Activated naive CD8-positive, alpha-beta T cell treated with anti-CD3 and anti-CD28 coated beads, Interleukin-2, amount 50 U/mL, for 24 hours (primary cell): Measurements from ENCODE around the gene SCYL1.
A peak's percentile ranks its signal among the peaks of the same experiment; 100 is the strongest.

Source experiments
- ATAC-seq: fragments of 150-1000 bp; cut with Tn5 transposase; one replicate; pipeline ENCODE4 v1.10.0; 2021
- DNase-seq: peaks from one replicate; pipeline ENCODE4 v3.0.0; 2021
- H3K27ac Mint-ChIP-seq: one replicate; pipeline ENCODE4 v1.8.0; 2021; ENCODE audit warnings: mild to moderate bottlenecking, mixed read lengths
- H3K27me3 Mint-ChIP-seq: one replicate; pipeline ENCODE4 v1.8.0; 2021; ENCODE audit warnings: mixed read lengths
- H3K36me3 Mint-ChIP-seq: one replicate; pipeline ENCODE4 v1.8.0; 2021; ENCODE audit warnings: low read depth, mixed read lengths
- H3K4me1 Mint-ChIP-seq: one replicate; pipeline ENCODE4 v1.8.0; 2021; ENCODE audit warnings: mixed read lengths
- H3K4me3 Mint-ChIP-seq: one replicate; pipeline ENCODE4 v1.8.0; 2021; ENCODE audit warnings: mild to moderate bottlenecking, moderate library complexity, mixed read lengths
- H3K9me3 Mint-ChIP-seq: one replicate; pipeline ENCODE4 v1.8.0; 2021; ENCODE audit warnings: mixed read lengths

SCYL1 gene

DNA sequence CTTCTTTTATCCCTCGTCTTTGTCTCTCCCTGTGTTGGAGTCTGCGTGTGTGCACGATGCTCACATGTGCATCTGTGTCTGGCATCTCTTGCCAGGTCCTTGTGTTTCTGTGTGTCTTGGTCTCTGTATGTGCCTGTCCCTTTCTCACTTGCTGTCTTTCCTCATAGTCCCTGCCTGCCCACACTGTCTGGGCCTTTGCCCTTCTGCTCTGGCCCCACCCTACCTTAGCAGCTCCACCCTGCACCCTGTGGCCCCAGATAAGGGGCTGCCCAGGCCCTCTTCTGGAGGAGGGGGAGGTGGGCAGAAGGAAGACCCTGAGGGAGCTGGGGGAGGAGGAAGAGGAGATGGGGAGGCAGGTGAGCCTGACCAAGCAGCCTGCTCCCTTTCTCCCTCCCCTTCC is 53.8 kb downstream of the SCYL1 start:
- H3K9me3 Mint-ChIP-seq: no peaks in the 10 kb centered on the region
- DNase-seq (no peak), ATAC-seq (no peak)
- peaks cover 33% of the 10 kb centered on the region for H3K4me1 Mint-ChIP-seq
- peak overlapping the region; percentile 53 for H3K4me3 Mint-ChIP-seq
- peak overlapping the region; percentile 7 for H3K27ac Mint-ChIP-seq
- no peaks in the 10 kb centered on the region for H3K27me3 Mint-ChIP-seq
- peaks cover 19% of the 10 kb centered on the region for H3K36me3 Mint-ChIP-seq

GRCh38 chr11:65579291-65579690 is 54.4 kb downstream of the SCYL1 start:
- Mint-ChIP-seq H3K27ac (no peak overlapping the region), H3K36me3 (peaks cover 19% of the 10 kb centered on the region), H3K4me1 (peaks cover 30% of the 10 kb centered on the region), H3K4me3 (no peak overlapping the region), H3K27me3 (no peaks in the 10 kb centered on the region), H3K9me3 (no peaks in the 10 kb centered on the region)
- DNase-seq (no peak), ATAC-seq (no peak)

- Mint-ChIP-seq H3K9me3 (no peaks in the 10 kb centered on the region), H3K27me3 (no peaks in the 10 kb centered on the region), H3K36me3 (peaks cover 23% of the 10 kb centered on the region), H3K4me1 (peaks cover 24% of the 10 kb centered on the region), H3K27ac (peak overlapping the region; percentile 14), H3K4me3 (no peak overlapping the region)
- DNase-seq (no peak), ATAC-seq (no peak)
These were observed 55.3 kb downstream of the SCYL1 start for GRCh38 chr11:65580031-65580692.

DNA sequence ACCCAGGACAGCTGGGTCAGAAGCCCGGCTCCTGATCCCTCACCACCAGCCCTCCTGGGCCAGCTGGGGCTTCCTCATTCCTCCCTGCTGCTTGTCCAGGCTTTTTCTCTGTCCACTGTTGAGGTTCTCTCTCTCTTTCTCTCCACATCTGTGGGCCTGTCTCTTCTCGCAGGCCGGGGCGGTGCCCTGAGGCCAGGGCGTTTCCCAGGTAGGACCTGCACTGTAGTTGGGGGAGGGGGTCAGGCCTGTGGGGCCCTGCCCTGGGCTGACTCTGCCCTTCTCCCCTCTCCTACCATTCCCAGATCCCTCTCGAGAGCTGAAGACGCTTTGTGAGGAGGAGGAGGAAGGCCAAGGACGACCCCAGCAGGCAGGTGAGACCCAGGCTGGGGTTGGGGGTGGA is 55.9 kb downstream of the SCYL1 start:
- Mint-ChIP-seq H3K4me3 (no peak overlapping the region), H3K27ac (no peak overlapping the region), H3K9me3 (no peaks in the 10 kb centered on the region), H3K27me3 (no peaks in the 10 kb centered on the region), H3K4me1 (peaks cover 19% of the 10 kb centered on the region), H3K36me3 (peaks cover 23% of the 10 kb centered on the region)
- ATAC-seq (no peak), DNase-seq (no peak)

DNA sequence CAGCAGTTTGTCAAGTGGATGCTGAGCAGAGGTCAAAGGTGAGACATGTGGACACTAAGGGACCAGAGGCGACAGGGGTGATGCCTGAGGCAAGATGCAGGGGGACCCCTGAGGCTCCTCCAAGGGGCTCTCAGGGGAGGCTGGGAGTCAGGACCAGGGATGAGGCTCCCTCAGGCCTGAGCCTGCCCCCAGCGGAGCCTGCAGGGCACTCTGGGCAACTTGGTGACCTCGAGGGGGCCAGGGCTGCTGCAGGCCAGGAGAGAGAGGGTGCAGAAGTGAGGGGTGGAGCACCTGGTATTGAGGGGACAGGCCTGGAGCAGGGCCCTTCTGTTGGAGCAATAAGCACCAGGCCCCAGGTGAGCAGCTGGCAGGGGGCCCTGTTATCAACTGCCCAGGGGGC is 57.0 kb downstream of the SCYL1 start:
- Mint-ChIP-seq H3K36me3 (peaks cover 29% of the 10 kb centered on the region), H3K4me3 (no peak overlapping the region), H3K4me1 (peaks cover 24% of the 10 kb centered on the region), H3K27me3 (no peaks in the 10 kb centered on the region), H3K27ac (no peak overlapping the region), H3K9me3 (no peaks in the 10 kb centered on the region)
- DNase-seq (no peak), ATAC-seq (no peak)

DNA sequence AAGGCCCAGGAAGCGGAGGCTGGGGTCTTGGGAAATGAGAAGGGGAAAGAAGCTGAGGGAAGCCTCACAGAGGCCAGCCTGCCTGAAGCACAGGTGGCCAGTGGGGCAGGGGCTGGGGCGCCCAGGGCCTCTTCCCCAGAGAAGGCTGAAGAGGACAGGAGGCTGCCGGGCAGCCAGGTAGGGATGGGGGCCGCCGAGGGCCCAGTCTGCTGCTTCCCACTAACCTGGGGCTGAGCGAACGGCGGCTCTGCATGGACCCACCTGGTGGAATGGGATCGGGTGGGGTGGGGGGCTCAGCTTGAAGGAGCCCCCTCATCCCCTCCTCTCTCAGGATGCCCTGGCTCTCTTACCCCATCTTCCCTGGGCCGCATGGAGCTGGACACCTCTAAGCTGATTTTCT is 58.7 kb downstream of the SCYL1 start:
- Mint-ChIP-seq H3K4me3 (no peak overlapping the region), H3K36me3 (peaks cover 29% of the 10 kb centered on the region), H3K4me1 (peaks cover 29% of the 10 kb centered on the region), H3K27me3 (no peaks in the 10 kb centered on the region), H3K9me3 (no peaks in the 10 kb centered on the region), H3K27ac (no peak overlapping the region)
- no peak for DNase-seq
- no peak for ATAC-seq

- ATAC-seq: no peak
- Mint-ChIP-seq H3K4me1 (peaks cover 33% of the 10 kb centered on the region), H3K4me3 (no peak overlapping the region), H3K27ac (no peak overlapping the region), H3K9me3 (no peaks in the 10 kb centered on the region), H3K27me3 (no peaks in the 10 kb centered on the region), H3K36me3 (peaks cover 29% of the 10 kb centered on the region)
- DNase-seq: no peak
These were observed 59.2 kb downstream of the SCYL1 start for GRCh38 chr11:65584106-65584505.

DNA sequence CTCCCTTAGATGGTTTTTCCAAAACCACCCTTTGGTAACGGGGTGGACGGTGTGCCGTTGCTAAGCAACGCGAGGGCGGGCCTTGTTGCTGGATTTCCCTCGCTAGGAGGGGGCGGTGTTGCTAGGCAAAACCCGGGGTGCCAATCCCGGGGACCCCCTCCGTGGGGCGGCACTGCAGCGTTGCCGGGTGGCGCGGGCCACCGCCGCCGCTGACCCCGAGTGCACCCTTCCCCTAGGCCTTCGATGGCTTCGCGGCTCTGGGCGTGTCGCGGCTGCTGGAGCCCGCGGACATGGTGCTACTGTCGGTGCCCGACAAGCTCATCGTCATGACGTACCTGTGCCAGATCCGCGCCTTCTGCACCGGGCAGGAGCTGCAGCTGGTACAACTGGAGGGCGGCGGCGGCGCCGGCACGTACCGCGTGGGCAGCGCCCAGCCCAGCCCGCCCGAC is 59.9 kb downstream of the SCYL1 start:
- H3K36me3 Mint-ChIP-seq: peaks cover 28% of the 10 kb centered on the region
- ATAC-seq (no peak), DNase-seq (no peak)
- H3K4me3 Mint-ChIP-seq: no peak overlapping the region
- no peaks in the 10 kb centered on the region for H3K27me3 Mint-ChIP-seq
- peaks cover 39% of the 10 kb centered on the region for H3K4me1 Mint-ChIP-seq
- no peaks in the 10 kb centered on the region for H3K9me3 Mint-ChIP-seq
- H3K27ac Mint-ChIP-seq: no peak overlapping the region

DNA sequence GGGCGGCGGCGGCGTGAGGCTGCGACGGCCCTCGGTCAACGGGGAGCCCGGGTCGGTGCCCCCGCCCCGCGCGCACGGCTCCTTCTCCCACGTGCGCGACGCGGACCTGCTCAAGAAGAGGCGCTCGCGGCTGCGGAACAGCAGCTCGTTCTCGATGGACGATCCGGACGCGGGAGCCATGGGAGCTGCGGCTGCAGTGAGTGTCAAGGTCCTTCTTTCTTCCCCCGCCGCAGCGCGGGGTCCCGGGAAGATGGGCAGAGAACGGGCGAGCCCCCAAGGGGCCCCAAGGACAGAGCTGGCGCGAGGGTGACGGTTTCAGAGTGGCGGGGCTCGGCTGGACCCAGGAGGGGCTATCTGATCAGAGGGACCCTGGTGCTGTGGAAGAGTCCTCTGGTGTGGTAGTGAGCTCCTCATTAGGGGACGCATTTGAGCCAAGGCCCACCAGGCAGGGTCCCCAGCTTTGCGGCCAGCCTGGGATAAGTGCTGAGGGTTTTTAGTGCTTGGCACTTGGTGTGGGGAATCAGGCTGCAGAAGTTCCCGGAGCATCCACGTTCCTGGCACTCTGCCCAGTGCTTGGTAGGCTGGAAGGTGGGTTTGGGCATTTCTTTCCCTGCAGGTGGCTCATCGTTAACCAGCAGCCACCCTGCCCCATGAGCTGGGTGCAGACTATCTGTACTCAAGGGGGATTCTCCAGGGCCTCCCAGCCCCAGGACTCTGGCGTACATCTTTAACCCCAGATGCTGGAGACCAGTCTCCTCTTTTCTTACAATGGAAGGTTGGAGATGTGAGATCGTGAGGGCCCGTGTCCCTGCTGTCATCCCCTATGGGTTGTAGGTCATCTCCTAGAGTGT is 60.7 kb downstream of the SCYL1 start:
- Mint-ChIP-seq H3K36me3 (peaks cover 26% of the 10 kb centered on the region), H3K27ac (no peak overlapping the region), H3K4me3 (no peak overlapping the region), H3K27me3 (no peaks in the 10 kb centered on the region), H3K4me1 (peaks cover 41% of the 10 kb centered on the region), H3K9me3 (no peaks in the 10 kb centered on the region)
- ATAC-seq (no peak), DNase-seq (no peak)

GRCh38 chr11:65586247-65586630 is 61.4 kb downstream of the SCYL1 start:
- ATAC-seq: no peak
- no peaks in the 10 kb centered on the region for H3K9me3 Mint-ChIP-seq
- H3K4me1 Mint-ChIP-seq: peaks cover 41% of the 10 kb centered on the region
- H3K36me3 Mint-ChIP-seq: peaks cover 24% of the 10 kb centered on the region
- DNase-seq: no peak
- peak overlapping the region; percentile 31 for H3K27ac Mint-ChIP-seq
- no peak overlapping the region for H3K4me3 Mint-ChIP-seq
- no peaks in the 10 kb centered on the region for H3K27me3 Mint-ChIP-seq

GRCh38 chr11:65586676-65587075 is 61.8 kb downstream of the SCYL1 start:
- no peak overlapping the region for H3K4me3 Mint-ChIP-seq
- H3K36me3 Mint-ChIP-seq: peaks cover 22% of the 10 kb centered on the region
- ATAC-seq (no peak), DNase-seq (no peak)
- H3K27ac Mint-ChIP-seq: peak overlapping the region; percentile 31
- H3K4me1 Mint-ChIP-seq: peaks cover 41% of the 10 kb centered on the region
- H3K27me3 Mint-ChIP-seq: no peaks in the 10 kb centered on the region
- H3K9me3 Mint-ChIP-seq: no peaks in the 10 kb centered on the region
